HCT116 (cell line): ENCODE results near the gene DIP2C. TPM values are rescaled to one million over a fixed set of nuclear protein-coding genes. Genes with fewer than 3 reads are reported as not detected.

ENCODE experiments used
- ATAC-seq: fragments of 200-7000 bp; cut with Tn5 transposase; 2 replicates; pipeline ENCODE4 v1.9.1; 2020; ENCODE audit warnings: mild to moderate bottlenecking, moderate library complexity
- BruUV-seq: library from RNA; stranded (reverse); fragments of 400-500 nt; replicated peaks from 2 replicates; lab custom pipeline; 2021; lab: Mats Ljungman, UMichigan
- CTCF ChIA-PET: fragments of 300-600 bp; sonication (Branson Sonifier 250); formaldehyde crosslinking; loops from one replicate; lab custom pipeline; 2021; ENCODE audit warnings: antibody characterized with exemption; lab: Charles Lee
- POLR2A ChIA-PET: fragments of 300-600, 350-600 bp; sonication (Branson Sonifier 250); formaldehyde crosslinking; loops from one replicate; lab custom pipeline; 2021; ENCODE audit warnings: antibody characterized with exemption; lab: Charles Lee
- RAD21 ChIA-PET, 2 experiments: fragments of 300-600 bp; sonication (Branson Sonifier 250); formaldehyde crosslinking; loops; one replicate each; lab custom pipeline; 2023; ENCODE audit warnings: low total read pairs in 2 of 2; ENCODE audit not compliant: uncharacterized antibody in 2 of 2, unreplicated experiment in 2 of 2, low non-redundant PET in 1 of 2; lab: Charles Lee
- DNase-seq: peaks from one replicate; pipeline ENCODE4 v3.0.0-alpha.2; 2010; ENCODE audit warnings: low read depth, low spot score
- H2AFZ ChIP-seq: fragments of 200-600 bp; shearing (Covaris generic), sonication (generic); 2 replicates; pipeline ENCODE4 v1.6.1; 2017; ENCODE audit warnings: low read depth, mixed run types, mixed read lengths, antibody characterized with exemption, low read length; ENCODE audit not compliant: poor library complexity, severe bottlenecking
- H3K27ac ChIP-seq: 2 replicates; pipeline ENCODE4 v1.5.1; 2012; ENCODE audit warnings: low read depth, low read length
- H3K27me3 ChIP-seq: fragments of 200-600 bp; sonication (generic); 2 replicates; pipeline ENCODE4 v1.6.1; 2016; ENCODE audit warnings: mixed run types, low read length, mixed read lengths; ENCODE audit not compliant: insufficient read depth
- H3K36me3 ChIP-seq, 2 experiments: fragments of 200-500 bp in 1 of 2; fragments of 200-600 bp in 1 of 2; sonication (Bioruptor generic) in 1 of 2; sonication (generic) in 1 of 2; 2 replicates each; pipeline versions ENCODE4 v1.5.1 to v1.6.1; 2014 to 2016; ENCODE audit warnings: low read length in 2 of 2, inconsistent platforms in 1 of 2, mixed read lengths in 1 of 2, mixed run types in 1 of 2; ENCODE audit not compliant: insufficient read depth in 2 of 2, control insufficient read depth in 1 of 2
- H3K4me1 ChIP-seq, 2 experiments: fragments of 200-600 bp in 1 of 2; sonication (generic) in 1 of 2; 2 replicates each; pipeline versions ENCODE4 v1.5.1 to v1.6.1; 2012 to 2017; ENCODE audit warnings: low read length in 2 of 2, inconsistent platforms in 1 of 2, mild to moderate bottlenecking in 1 of 2, mixed read lengths in 1 of 2, mixed run types in 1 of 2, moderate library complexity in 1 of 2; ENCODE audit not compliant: insufficient read depth in 2 of 2, control insufficient read depth in 1 of 2
- H3K4me2 ChIP-seq: fragments of 200-600 bp; sonication (generic); 2 replicates; pipeline ENCODE4 v1.6.1; 2017; ENCODE audit warnings: mixed run types, low read length, mixed read lengths
- H3K4me3 ChIP-seq, 2 experiments: fragments of 200-600 bp in 1 of 2; sonication (generic) in 1 of 2; replicated peaks in 1 of 2; 2 replicates each; pipeline ENCODE4 v1.5.1; 2011 to 2016; ENCODE audit warnings: low read length in 2 of 2, control low read depth in 1 of 2, low read depth in 1 of 2, mild to moderate bottlenecking in 1 of 2, mixed read lengths in 1 of 2, mixed run types in 1 of 2
- H3K79me2 ChIP-seq: fragments of 200-600 bp; sonication (generic); 2 replicates; pipeline ENCODE4 v1.6.1; 2017; ENCODE audit warnings: mild to moderate bottlenecking, mixed run types, low read length, moderate library complexity, mixed read lengths; ENCODE audit not compliant: insufficient read depth
- H3K9ac ChIP-seq: fragments of 200-600 bp; sonication (generic); 2 replicates; pipeline ENCODE4 v1.6.1; 2016; ENCODE audit warnings: low read length, mixed read lengths
- H3K9me2 ChIP-seq: fragments of 200-600 bp; sonication (generic), shearing (Covaris generic); 2 replicates; pipeline ENCODE4 v1.6.1; 2017; ENCODE audit warnings: mixed run types, mild to moderate bottlenecking, moderate library complexity; ENCODE audit not compliant: insufficient read depth
- H3K9me3 ChIP-seq, 2 experiments: fragments of 200-500 bp in 1 of 2; fragments of 200-600 bp in 1 of 2; sonication (Bioruptor generic) in 1 of 2; sonication (generic) in 1 of 2; 2 replicates each; pipeline ENCODE4 v1.6.1; 2014 to 2017; ENCODE audit warnings: low read length in 2 of 2, mixed read lengths in 2 of 2, inconsistent platforms in 1 of 2, low read depth in 1 of 2, mild to moderate bottlenecking in 1 of 2, mixed run types in 1 of 2, moderate library complexity in 1 of 2; ENCODE audit not compliant: control insufficient read depth in 1 of 2, insufficient read depth in 1 of 2
- H4K20me1 ChIP-seq: fragments of 200-600 bp; sonication (generic), shearing (Covaris generic); 2 replicates; pipeline ENCODE4 v1.6.1; 2017; ENCODE audit warnings: mixed run types, mild to moderate bottlenecking, moderate library complexity; ENCODE audit not compliant: insufficient read depth
- CBX3 ChIP-seq: IDR thresholded peaks from 2 replicates; pipeline ENCODE4 v1.6.1; 2012; ENCODE audit warnings: low read depth
- CEBPB ChIP-seq: IDR thresholded peaks from 2 replicates; pipeline ENCODE4 v1.6.1; 2012; ENCODE audit warnings: low read depth
- CTCF ChIP-seq, 3 experiments: fragments of 200-600 bp in 1 of 3; sonication (generic) in 1 of 3; IDR thresholded peaks in 2 of 3; conservative IDR thresholded peaks in 1 of 3; 2 replicates each; pipeline ENCODE4 v1.5.1; 2012 to 2017; ENCODE audit warnings: low read depth in 2 of 3, low read length in 2 of 3, antibody characterized with exemption in 1 of 3, borderline replicate concordance in 1 of 3, control low read depth in 1 of 3, mild to moderate bottlenecking in 1 of 3, mixed read lengths in 1 of 3, mixed run types in 1 of 3, moderate library complexity in 1 of 3; ENCODE audit not compliant: insufficient read depth in 1 of 3
- EGR1 ChIP-seq: IDR thresholded peaks from 2 replicates; pipeline ENCODE4 v1.6.1; 2012; ENCODE audit warnings: low read depth
- ELF1 ChIP-seq: IDR thresholded peaks from 2 replicates; pipeline ENCODE4 v1.6.1; 2012; ENCODE audit warnings: low read depth, borderline replicate concordance
- EZH2 ChIP-seq: fragments of 200-600 bp; sonication (generic); IDR thresholded peaks from 2 replicates; pipeline ENCODE4 v1.6.1; 2017; ENCODE audit warnings: antibody characterized with exemption, mixed run types
- EZH2phosphoT487 ChIP-seq: fragments of 200-600 bp; IDR thresholded peaks from 2 replicates; pipeline ENCODE4 v1.6.1; 2018; ENCODE audit warnings: antibody characterized with exemption, borderline replicate concordance
- POLR2AphosphoS5 ChIP-seq: IDR thresholded peaks from 2 replicates; pipeline ENCODE4 v1.6.1; 2011; ENCODE audit warnings: mild to moderate bottlenecking, low read depth, low read length, moderate library complexity
- RAD21 ChIP-seq: IDR thresholded peaks from 2 replicates; pipeline ENCODE4 v1.6.1; 2012; ENCODE audit warnings: low read depth, mild to moderate bottlenecking
- SRF ChIP-seq: IDR thresholded peaks from 2 replicates; pipeline ENCODE4 v1.6.1; 2012; ENCODE audit warnings: low read depth
- TCF7L2 ChIP-seq: IDR thresholded peaks from 2 replicates; pipeline ENCODE4 v1.7.0; 2011; ENCODE audit warnings: borderline replicate concordance, inconsistent platforms; ENCODE audit not compliant: insufficient read depth, insufficient read length; ENCODE audit errors: extremely low read depth
- YY1 ChIP-seq: IDR thresholded peaks from 2 replicates; pipeline ENCODE4 v1.6.1; 2011; ENCODE audit warnings: low read length, low read depth, moderate library complexity, mild to moderate bottlenecking; ENCODE audit not compliant: insufficient replicate concordance; ENCODE audit errors: extremely low read depth
- ZNF274 ChIP-seq: fragments of 200-500 bp; sonication (Bioruptor generic); IDR thresholded peaks from 2 replicates; pipeline ENCODE4 v1.6.1; 2014; ENCODE audit warnings: mild to moderate bottlenecking, low read depth, low read length, inconsistent platforms
- intact Hi-C: fragments of 100-400 bp; cut with micrococcal nuclease; formaldehyde crosslinking; loops from 2 replicates; pipeline ENCODE4 v1.10.0; 2022
- total RNA-seq: library from RNA; stranded (reverse); gene quantifications from one replicate; pipeline ENCODE4 v1.2.1, GENCODE V29; 2021; ENCODE audit not compliant: unreplicated experiment
- TF ChIP-seq, protein P1 (sequence below): IDR thresholded peaks from 2 replicates; pipeline ENCODE4 v1.6.1; 2012
- TF ChIP-seq, protein P2 (sequence below): IDR thresholded peaks from 2 replicates; pipeline ENCODE4 v1.6.1; 2011; ENCODE audit warnings: mild to moderate bottlenecking, low read length, moderate library complexity; ENCODE audit not compliant: insufficient replicate concordance; ENCODE audit errors: extremely low read depth

Gene DIP2C
- total RNA-seq, 1 experiment from 2014 or later, result 15.4 TPM

DNA sequence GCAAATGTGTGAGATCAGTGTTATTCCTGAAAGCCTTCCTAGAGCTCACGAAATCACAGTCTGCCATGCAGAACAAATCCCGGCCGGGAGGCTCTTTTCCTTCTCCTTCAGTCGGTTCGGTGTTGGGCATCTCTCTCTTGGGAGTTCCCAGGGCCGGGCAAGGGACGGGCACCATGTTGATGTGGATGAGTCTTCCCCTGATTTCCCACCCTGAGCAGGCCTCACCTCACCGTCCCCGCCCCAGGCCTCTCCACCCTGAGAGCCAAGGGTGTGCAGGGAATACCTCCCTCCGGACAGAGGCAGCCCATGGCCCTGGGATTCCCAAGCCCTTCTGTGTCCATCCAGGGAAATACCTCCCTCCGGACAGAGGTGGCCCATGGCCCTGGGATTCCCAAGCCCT lies 28.0 kb upstream of the DIP2C start:
- no peak overlapping the region for H3K4me3 ChIP-seq
- ChIA-PET POLR2A (no interaction called here), CTCF (no interaction called here), RAD21 (no interaction called here)
- no peaks in the 10 kb centered on the region for H3K9me2 ChIP-seq
- H3K4me2 ChIP-seq, result no peak overlapping the region
- no peaks in the 10 kb centered on the region for H3K4me1 ChIP-seq
- no peaks in the 10 kb centered on the region for H4K20me1 ChIP-seq
- H2AFZ ChIP-seq, result no peak overlapping the region
- no peaks in the 10 kb centered on the region for H3K9me3 ChIP-seq
- no TSS peak for BruUV-seq
- peaks cover 9% of the 10 kb centered on the region; the same call in 1 of the 2 replicates for H3K27me3 ChIP-seq
- no peaks in the 10 kb centered on the region for H3K36me3 ChIP-seq
- ATAC-seq (no peak), DNase-seq (no peak)
- H3K9ac ChIP-seq, result no peak overlapping the region
- H3K27ac ChIP-seq, result no peak overlapping the region
- no peaks in the 10 kb centered on the region for H3K79me2 ChIP-seq
- intact Hi-C loops, result no loop called here
- TF ChIP-seq SRF (no peak), RAD21 (no peak), ELF1 (no peak), YY1 (no peak), POLR2AphosphoS5 (no peak), CEBPB (no peak), EZH2phosphoT487 (no peak), TCF7L2 (no peak), ZNF274 (no peak)
- TF ChIP-seq, protein P1, sequence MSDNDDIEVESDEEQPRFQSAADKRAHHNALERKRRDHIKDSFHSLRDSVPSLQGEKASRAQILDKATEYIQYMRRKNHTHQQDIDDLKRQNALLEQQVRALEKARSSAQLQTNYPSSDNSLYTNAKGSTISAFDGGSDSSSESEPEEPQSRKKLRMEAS, result no peak
- TF ChIP-seq, all 23 proteins: peak for 0

DNA sequence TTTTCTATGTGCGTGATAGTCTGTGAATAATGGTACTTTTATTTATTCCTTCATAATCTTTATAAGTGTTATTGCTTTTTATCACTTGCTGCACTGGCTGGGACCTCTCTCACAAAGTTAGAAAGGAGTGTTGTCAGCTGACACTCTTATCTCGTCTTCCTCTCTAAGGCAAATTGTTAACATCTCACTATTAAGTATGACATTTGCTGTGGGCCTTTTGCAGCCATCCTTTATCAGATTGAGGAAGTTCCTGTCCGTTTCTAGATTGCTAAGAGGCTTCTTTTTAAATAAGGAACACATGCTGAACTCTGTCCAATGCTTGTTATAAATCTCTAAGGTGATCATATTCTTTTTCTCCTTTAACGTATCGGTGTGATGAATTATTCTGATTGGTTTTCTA lies 27.4 kb upstream of the DIP2C start:
- POLR2A ChIA-PET, result no interaction called here
- TF ChIP-seq, protein P2, sequence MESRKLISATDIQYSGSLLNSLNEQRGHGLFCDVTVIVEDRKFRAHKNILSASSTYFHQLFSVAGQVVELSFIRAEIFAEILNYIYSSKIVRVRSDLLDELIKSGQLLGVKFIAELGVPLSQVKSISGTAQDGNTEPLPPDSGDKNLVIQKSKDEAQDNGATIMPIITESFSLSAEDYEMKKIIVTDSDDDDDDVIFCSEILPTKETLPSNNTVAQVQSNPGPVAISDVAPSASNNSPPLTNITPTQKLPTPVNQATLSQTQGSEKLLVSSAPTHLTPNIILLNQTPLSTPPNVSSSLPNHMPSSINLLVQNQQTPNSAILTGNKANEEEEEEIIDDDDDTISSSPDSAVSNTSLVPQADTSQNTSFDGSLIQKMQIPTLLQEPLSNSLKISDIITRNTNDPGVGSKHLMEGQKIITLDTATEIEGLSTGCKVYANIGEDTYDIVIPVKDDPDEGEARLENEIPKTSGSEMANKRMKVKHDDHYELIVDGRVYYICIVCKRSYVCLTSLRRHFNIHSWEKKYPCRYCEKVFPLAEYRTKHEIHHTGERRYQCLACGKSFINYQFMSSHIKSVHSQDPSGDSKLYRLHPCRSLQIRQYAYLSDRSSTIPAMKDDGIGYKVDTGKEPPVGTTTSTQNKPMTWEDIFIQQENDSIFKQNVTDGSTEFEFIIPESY, result no peak
- no peak for TF ChIP-seq CTCF (IDR thresholded peaks at IDR 0.05 in 2 of 3, conservative IDR thresholded peaks at IDR 0.05 in 1 of 3; ENCODE audit: borderline replicate concordance in 1 of 3, insufficient read depth in 1 of 3, low read depth in 2 of 3, low read length in 2 of 3)
- no peak for TF ChIP-seq YY1
- no peak for TF ChIP-seq SRF
- TF ChIP-seq CBX3, result no peak
- no peak for TF ChIP-seq ELF1
- no peak for TF ChIP-seq EZH2
- TF ChIP-seq EZH2phosphoT487, result no peak
- no peak for TF ChIP-seq EGR1
- TF ChIP-seq, protein P1, result no peak
- TF ChIP-seq RAD21, result no peak
- no peak for TF ChIP-seq TCF7L2

More for the DNA sequence above, 27.4 kb upstream of the DIP2C start:
- BruUV-seq, result no TSS peak
- Histone ChIP-seq H3K4me1 (no peaks in the 10 kb centered on the region), H3K4me3 (no peak overlapping the region), H3K9me3 (no peaks in the 10 kb centered on the region), H3K9me2 (no peaks in the 10 kb centered on the region), H4K20me1 (no peaks in the 10 kb centered on the region), H3K9ac (no peak overlapping the region), H3K27me3 (peaks cover 9% of the 10 kb centered on the region; the same call in 1 of the 2 replicates), H3K79me2 (no peaks in the 10 kb centered on the region), H2AFZ (no peak overlapping the region), H3K27ac (no peak overlapping the region), H3K4me2 (no peak overlapping the region), H3K36me3 (no peaks in the 10 kb centered on the region)
- no peak for ATAC-seq
- DNase-seq, result no peak
- intact Hi-C loops, result no loop called here
- ChIA-PET CTCF (no interaction called here), RAD21 (no interaction called here)
